Gastrocnemius medialis (tissue), 4 donors: ENCODE data around the gene DGCR8.

Source experiments
- CTCF ChIP-seq, 5 experiments: fragments of 450-650 bp in 3 of 5; fragments of 200-600 bp in 2 of 5; sonication (generic) in 2 of 5; IDR thresholded peaks in 4 of 5; conservative IDR thresholded peaks in 1 of 5; 1 replicate in 4 of 5; 2 replicates in 1 of 5; pipeline ENCODE4 v1.5.1; 2016 to 2019; ENCODE audit warnings: antibody characterized with exemption in 5 of 5, mild to moderate bottlenecking in 3 of 5, moderate library complexity in 3 of 5
- POLR2A ChIP-seq, 2 donors: fragments of 450-650 bp; IDR thresholded peaks; one replicate each; pipeline ENCODE4 v1.6.1; 2017; ENCODE audit warnings: antibody characterized with exemption in 2 of 2, mild to moderate bottlenecking in 2 of 2, moderate library complexity in 2 of 2

GRCh38 chr22:20158391-20159036 lies 78.5 kb downstream of the DGCR8 start:
- TF ChIP-seq CTCF (IDR thresholded peaks at IDR 0.05 in 4 of 5, conservative IDR thresholded peaks at IDR 0.05 in 1 of 5) (no peak), POLR2A (IDR thresholded peaks at IDR 0.05) (no peak)
